GM12875 (cell line): ENCODE results near the gene PASD1.

Experiments used
- H3K4me3 ChIP-seq: one replicate; pipeline ENCODE4 v1.5.1; 2011; ENCODE audit warnings: low read depth, low read length, control low read depth
- CTCF ChIP-seq: IDR thresholded peaks from 2 replicates; pipeline ENCODE4 v1.5.1; 2011; ENCODE audit warnings: low read depth, mild to moderate bottlenecking, control low read depth, inconsistent platforms, low read length, moderate library complexity, borderline replicate concordance; ENCODE audit not compliant: insufficient read depth

PASD1 gene

GRCh38 chrX:151563449-151563848 lies at the start of gene PASD1:
PASD1 (plus strand) TSS chrX:151563675; CDS start chrX:151601554, 37,879 bp downstream.
- H3K4me3 ChIP-seq: no peak within 1 kb of the TSS
- no peak for TF ChIP-seq CTCF

- no peak for TF ChIP-seq CTCF
- no peak overlapping the region for H3K4me3 ChIP-seq
These were observed 48.2 kb upstream of the PASD1 start for GRCh38 chrX:151515237-151515636.

GRCh38 chrX:151516538-151517187 lies 46.8 kb upstream of the PASD1 start:
- no peak for TF ChIP-seq CTCF
- no peak overlapping the region for H3K4me3 ChIP-seq

GRCh38 chrX:151517421-151517820 lies 46.1 kb upstream of the PASD1 start:
- H3K4me3 ChIP-seq: no peak overlapping the region
- no peak for TF ChIP-seq CTCF

- no peak overlapping the region for H3K4me3 ChIP-seq
- no peak for TF ChIP-seq CTCF
These were observed 40.1 kb upstream of the PASD1 start for GRCh38 chrX:151523351-151523750.

GRCh38 chrX:151536571-151536970 lies 26.9 kb upstream of the PASD1 start:
- no peak for TF ChIP-seq CTCF

GRCh38 chrX:151537572-151537971 lies 25.9 kb upstream of the PASD1 start:
- TF ChIP-seq CTCF: no peak
- H3K4me3 ChIP-seq: no peak overlapping the region

More at GRCh38 chrX:151536571-151536970, 26.9 kb upstream of the PASD1 start:
- H3K4me3 ChIP-seq: no peak overlapping the region
